GM12891 (cell line): ENCODE results near the gene CDC42BPA.
"Not testable (repeated sequence)": the region's sequence is repeated elsewhere in the genome, so short reads cannot be mapped to it uniquely, and the experiment has no call there.

Experiments
- DNase-seq: peaks from one replicate; pipeline ENCODE4 v3.0.0; 2011; ENCODE audit warnings: low spot score; ENCODE audit not compliant: insufficient read length
- FAIRE-seq: peaks from 2 replicates; lab custom pipeline; 2011; peaks lifted over from hg19 to GRCh38; lab: Jason Lieb, UNC
- PAX5 ChIP-seq: IDR thresholded peaks from 2 replicates; pipeline ENCODE4 v1.6.1; 2011; ENCODE audit warnings: low read length, moderate library complexity, mild to moderate bottlenecking; ENCODE audit not compliant: insufficient read depth, severe bottlenecking
- POLR2A ChIP-seq: IDR thresholded peaks from 2 replicates; pipeline ENCODE4 v1.6.1; 2011; ENCODE audit warnings: low read depth, low read length, control low read depth
- POLR2AphosphoS5 ChIP-seq: IDR thresholded peaks from 2 replicates; pipeline ENCODE4 v1.6.1; 2011; ENCODE audit warnings: low read depth, low read length, control low read depth
- POU2F2 ChIP-seq: IDR thresholded peaks from 2 replicates; pipeline ENCODE4 v1.6.1; 2011; ENCODE audit warnings: low read depth, mild to moderate bottlenecking, control low read depth, low read length, moderate library complexity
- SPI1 ChIP-seq: IDR thresholded peaks from 2 replicates; pipeline ENCODE4 v1.6.1; 2011; ENCODE audit warnings: low read depth, low read length, control low read depth
- TAF1 ChIP-seq: IDR thresholded peaks from 2 replicates; pipeline ENCODE4 v1.6.1; 2011; ENCODE audit warnings: low read depth, low read length, control low read depth

Gene CDC42BPA

GRCh38 chr1:227127891-227128290 is 190.4 kb downstream of the CDC42BPA start:
- DNase-seq, result no peak
- FAIRE-seq, result no peak
- TF ChIP-seq TAF1 (no peak), POLR2AphosphoS5 (no peak), POLR2A (no peak), SPI1 (no peak), POU2F2 (no peak), PAX5 (no peak)

- no peak for TF ChIP-seq TAF1
- TF ChIP-seq POU2F2, result no peak
- no peak for TF ChIP-seq PAX5
- no peak for TF ChIP-seq POLR2A
- DNase-seq (no peak), FAIRE-seq (no peak)
Observed at GRCh38 chr1:227125929-227126545, 192.3 kb downstream of the CDC42BPA start.

- DNase-seq (no peak), FAIRE-seq (no peak)
- TF ChIP-seq SPI1 (no peak), PAX5 (no peak), POLR2A (no peak), POU2F2 (no peak), POLR2AphosphoS5 (no peak), TAF1 (no peak)
Observed at GRCh38 chr1:227124473-227124872, 193.8 kb downstream of the CDC42BPA start.

- no peak for DNase-seq
- FAIRE-seq, result no peak
- TF ChIP-seq POLR2AphosphoS5, result no peak
- TF ChIP-seq TAF1, result no peak
- no peak for TF ChIP-seq PAX5
- TF ChIP-seq SPI1, result no peak
- no peak for TF ChIP-seq POLR2A
- TF ChIP-seq POU2F2, result no peak
Observed at GRCh38 chr1:227120826-227121225, 197.5 kb downstream of the CDC42BPA start.

GRCh38 chr1:227112538-227112937 is 205.8 kb downstream of the CDC42BPA start:
- no peak for TF ChIP-seq POLR2AphosphoS5
- no peak for TF ChIP-seq TAF1
- no peak for TF ChIP-seq POU2F2
- no peak for TF ChIP-seq PAX5
- FAIRE-seq (no peak), DNase-seq (no peak)

- no peak for DNase-seq
- no peak for FAIRE-seq
- no peak for TF ChIP-seq TAF1
- no peak for TF ChIP-seq POLR2A
- TF ChIP-seq SPI1, result no peak
- TF ChIP-seq POU2F2, result no peak
Observed at GRCh38 chr1:227111782-227112181, 206.5 kb downstream of the CDC42BPA start.

GRCh38 chr1:227105291-227105690 is 213.0 kb downstream of the CDC42BPA start:
- DNase-seq, FAIRE-seq: not testable (repeated sequence)

- no peak for FAIRE-seq
- no peak for DNase-seq
- no peak for TF ChIP-seq SPI1
Observed at GRCh38 chr1:227102056-227102455, 216.2 kb downstream of the CDC42BPA start.

GRCh38 chr1:227094249-227094966 is 223.9 kb downstream of the CDC42BPA start:
- DNase-seq (no peak), FAIRE-seq (no peak)
- no peak for TF ChIP-seq PAX5
- no peak for TF ChIP-seq POU2F2
- no peak for TF ChIP-seq TAF1
- TF ChIP-seq SPI1, result no peak
- no peak for TF ChIP-seq POLR2A
- no peak for TF ChIP-seq POLR2AphosphoS5

- TF ChIP-seq TAF1 (no peak), SPI1 (no peak), PAX5 (no peak), POU2F2 (no peak), POLR2AphosphoS5 (no peak), POLR2A (no peak)
- FAIRE-seq (no peak), DNase-seq (no peak)
Observed at GRCh38 chr1:227093309-227093708, 225.0 kb downstream of the CDC42BPA start.
